Measurements from ENCODE around the gene ARL8B. TPM values are rescaled to one million over a fixed set of nuclear protein-coding genes. Genes with fewer than 3 reads are reported as not detected.
"Not testable (repeated sequence)": the region's sequence is repeated elsewhere in the genome, so short reads cannot be mapped to it uniquely, and the experiment has no call there.

The ARL8B gene
- total RNA-seq, 1 experiment from 2014 or later: 29.0 TPM

DNA sequence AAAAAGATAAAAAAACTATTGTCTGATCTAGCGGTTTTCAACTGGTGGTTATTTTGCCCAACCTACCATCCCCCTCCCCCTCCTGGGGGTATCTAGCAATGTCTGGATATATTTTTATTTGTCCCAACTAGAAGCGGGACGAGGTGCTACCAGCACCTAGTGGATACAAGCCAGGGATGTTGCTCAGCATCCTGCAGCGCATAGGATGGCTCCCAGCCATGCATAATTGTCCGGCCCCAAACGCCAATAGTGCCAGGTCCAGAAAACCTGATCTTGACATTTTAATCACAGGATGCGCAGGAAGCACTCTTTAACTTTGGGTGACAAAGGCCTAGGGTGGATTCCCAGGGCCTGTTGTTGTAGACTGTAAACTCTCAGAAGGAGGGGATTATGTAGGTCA, 17.0 kb upstream of the ARL8B start:
- H2BK5ac ChIP-seq (ENCODE audit: insufficient read length, low read length): no peak overlapping the region
- no peaks in the 10 kb centered on the region for H3K79me1 ChIP-seq (ENCODE audit: insufficient read depth, low read depth, low read length, poor library complexity, severe bottlenecking)
- no peaks in the 10 kb centered on the region for H3K23me2 ChIP-seq (ENCODE audit: insufficient read length, low read depth, low read length, poor library complexity, severe bottlenecking)
- H3K27me3 ChIP-seq (ENCODE audit: insufficient read depth, low read length): no peaks in the 10 kb centered on the region
- no peak overlapping the region for H4K8ac ChIP-seq (replicated peaks; ENCODE audit: insufficient read length, low read depth, low read length)
- H2AK5ac ChIP-seq (ENCODE audit: insufficient read length, low read length): no peak overlapping the region
- H3K27ac ChIP-seq (ENCODE audit: insufficient read length, low read depth, low read length): no peak overlapping the region
- no peaks in the 10 kb centered on the region for H3K79me2 ChIP-seq (ENCODE audit: insufficient read depth, low read length)
- no peak overlapping the region for H4K5ac ChIP-seq (ENCODE audit: insufficient read length, low read depth, low read length)
- no peak overlapping the region for H3K56ac ChIP-seq (ENCODE audit: insufficient read length, low read depth, low read length)
- H3K14ac ChIP-seq (ENCODE audit: insufficient read depth, low read length): no peak overlapping the region
- TF ChIP-seq, protein P1, sequence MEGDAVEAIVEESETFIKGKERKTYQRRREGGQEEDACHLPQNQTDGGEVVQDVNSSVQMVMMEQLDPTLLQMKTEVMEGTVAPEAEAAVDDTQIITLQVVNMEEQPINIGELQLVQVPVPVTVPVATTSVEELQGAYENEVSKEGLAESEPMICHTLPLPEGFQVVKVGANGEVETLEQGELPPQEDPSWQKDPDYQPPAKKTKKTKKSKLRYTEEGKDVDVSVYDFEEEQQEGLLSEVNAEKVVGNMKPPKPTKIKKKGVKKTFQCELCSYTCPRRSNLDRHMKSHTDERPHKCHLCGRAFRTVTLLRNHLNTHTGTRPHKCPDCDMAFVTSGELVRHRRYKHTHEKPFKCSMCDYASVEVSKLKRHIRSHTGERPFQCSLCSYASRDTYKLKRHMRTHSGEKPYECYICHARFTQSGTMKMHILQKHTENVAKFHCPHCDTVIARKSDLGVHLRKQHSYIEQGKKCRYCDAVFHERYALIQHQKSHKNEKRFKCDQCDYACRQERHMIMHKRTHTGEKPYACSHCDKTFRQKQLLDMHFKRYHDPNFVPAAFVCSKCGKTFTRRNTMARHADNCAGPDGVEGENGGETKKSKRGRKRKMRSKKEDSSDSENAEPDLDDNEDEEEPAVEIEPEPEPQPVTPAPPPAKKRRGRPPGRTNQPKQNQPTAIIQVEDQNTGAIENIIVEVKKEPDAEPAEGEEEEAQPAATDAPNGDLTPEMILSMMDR (conservative IDR thresholded peaks at IDR 0.05): no peak
- no peak overlapping the region for H3K23ac ChIP-seq (ENCODE audit: insufficient read length, low read depth, low read length)
- no peak overlapping the region for H3K18ac ChIP-seq (ENCODE audit: insufficient read length, low read depth, low read length)
- H2BK15ac ChIP-seq (ENCODE audit: low read depth, low read length): no peak overlapping the region
- H3T11ph ChIP-seq (ENCODE audit: low read length): no peak overlapping the region
- H3K27ac Mint-ChIP-seq: no peak overlapping the region
- no peak overlapping the region for H2BK20ac ChIP-seq (ENCODE audit: low read depth, low read length, poor library complexity, severe bottlenecking)
- H4K91ac ChIP-seq (ENCODE audit: insufficient read length, low read depth, low read length): no peak overlapping the region
- H3K4me2 ChIP-seq (ENCODE audit: insufficient read depth, insufficient read length, low read length): no peak overlapping the region
- H3K36me3 Mint-ChIP-seq (ENCODE audit: insufficient read depth in 1 of 3, low read depth in 3 of 3): no peaks in the 10 kb centered on the region
- H3K9me3 ChIP-seq (ENCODE audit: control insufficient read depth, low read depth, low read length): no peaks in the 10 kb centered on the region
- no peak overlapping the region for H3K9ac ChIP-seq (ENCODE audit: extremely low read depth, insufficient read length, low read length)
- H3K9me3 Mint-ChIP-seq: no peaks in the 10 kb centered on the region
- no peak overlapping the region for H3K4me3 Mint-ChIP-seq
- DNase-seq: no peak
- H2BK120ac ChIP-seq (ENCODE audit: low read depth, low read length, poor library complexity, severe bottlenecking): no peak overlapping the region
- H3K4me1 ChIP-seq (ENCODE audit: insufficient read depth, low read length): no peaks in the 10 kb centered on the region
- peaks cover 5 to 16% of the 10 kb centered on the region in 2 experiments; a peak in 2 of 4 replicates for H3K4me1 Mint-ChIP-seq
- no peak overlapping the region for H3K4ac ChIP-seq (ENCODE audit: low read depth, low read length)
- no peaks in the 10 kb centered on the region for H4K20me1 ChIP-seq (ENCODE audit: control insufficient read depth, insufficient read depth, insufficient read length)
- no peak overlapping the region for H2AFZ ChIP-seq (ENCODE audit: low read length)
- no peak overlapping the region for H2BK12ac ChIP-seq (ENCODE audit: insufficient read length, low read depth, low read length)
- H3K27me3 Mint-ChIP-seq (ENCODE audit: low read depth): no peaks in the 10 kb centered on the region; the same call in 1 of the 2 replicates
- no CpG with 5 or more reads among the region's 7 CpGs for WGBS (ENCODE audit: extremely low coverage, insufficient read length, low lambda C conversion rate)

DNA sequence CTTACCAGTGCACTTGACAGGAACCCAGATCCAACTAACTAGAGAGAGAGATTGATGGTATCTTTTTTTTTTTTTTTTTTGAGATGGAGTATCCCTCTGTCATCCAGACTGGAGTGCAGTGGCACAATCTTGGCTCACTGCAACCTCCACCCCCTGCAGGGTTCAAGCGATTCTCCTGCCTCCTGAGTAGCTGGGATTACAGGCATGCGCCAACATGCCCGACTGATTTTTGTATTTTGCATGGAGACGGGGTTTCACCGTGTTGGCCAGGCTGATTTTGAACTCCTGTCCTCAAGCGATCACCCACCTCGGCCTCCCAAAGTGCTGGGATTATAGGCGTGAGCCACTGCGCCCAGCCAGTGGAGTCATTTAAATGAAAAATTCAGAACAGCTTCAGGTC, 15.7 kb upstream of the ARL8B start:
- not testable (repeated sequence) for H3K9ac ChIP-seq (ENCODE audit: extremely low read depth, insufficient read length, low read length); H3K27me3 ChIP-seq (ENCODE audit: insufficient read depth, low read length); H3K23ac ChIP-seq (ENCODE audit: insufficient read length, low read depth, low read length); H3K4me2 ChIP-seq (ENCODE audit: insufficient read depth, insufficient read length, low read length); H2BK12ac ChIP-seq (ENCODE audit: insufficient read length, low read depth, low read length); H3K18ac ChIP-seq (ENCODE audit: insufficient read length, low read depth, low read length); H3K36me3 Mint-ChIP-seq (ENCODE audit: insufficient read depth in 1 of 3, low read depth in 3 of 3); H4K5ac ChIP-seq (ENCODE audit: insufficient read length, low read depth, low read length); H3K56ac ChIP-seq (ENCODE audit: insufficient read length, low read depth, low read length); H3K14ac ChIP-seq (ENCODE audit: insufficient read depth, low read length); H3K79me2 ChIP-seq (ENCODE audit: insufficient read depth, low read length); H3K79me1 ChIP-seq (ENCODE audit: insufficient read depth, low read depth, low read length, poor library complexity, severe bottlenecking); H3K27me3 Mint-ChIP-seq (ENCODE audit: low read depth); H2BK20ac ChIP-seq (ENCODE audit: low read depth, low read length, poor library complexity, severe bottlenecking); H2BK120ac ChIP-seq (ENCODE audit: low read depth, low read length, poor library complexity, severe bottlenecking); H2BK5ac ChIP-seq (ENCODE audit: insufficient read length, low read length); H3K4me3 Mint-ChIP-seq; H2BK15ac ChIP-seq (ENCODE audit: low read depth, low read length); H3K27ac ChIP-seq (ENCODE audit: insufficient read length, low read depth, low read length); H3T11ph ChIP-seq (ENCODE audit: low read length); H3K4me1 ChIP-seq (ENCODE audit: insufficient read depth, low read length); H4K20me1 ChIP-seq (ENCODE audit: control insufficient read depth, insufficient read depth, insufficient read length); H4K91ac ChIP-seq (ENCODE audit: insufficient read length, low read depth, low read length); H4K8ac ChIP-seq (replicated peaks; ENCODE audit: insufficient read length, low read depth, low read length); H3K4ac ChIP-seq (ENCODE audit: low read depth, low read length); H2AK5ac ChIP-seq (ENCODE audit: insufficient read length, low read length); H2AFZ ChIP-seq (ENCODE audit: low read length); H3K9me3 ChIP-seq (ENCODE audit: control insufficient read depth, low read depth, low read length); H3K9me3 Mint-ChIP-seq; H3K23me2 ChIP-seq (ENCODE audit: insufficient read length, low read depth, low read length, poor library complexity, severe bottlenecking); DNase-seq
- Mint-ChIP-seq H3K27ac (peak overlapping the region in 1 of 3 experiments; percentile 63; a peak in 1 of 7 replicates), H3K4me1 (peaks cover 5 to 16% of the 10 kb centered on the region in 2 experiments; a peak in 2 of 4 replicates)
- WGBS (ENCODE audit: extremely low coverage, insufficient read length, low lambda C conversion rate): no CpG with 5 or more reads among the region's 9 CpGs
